IMR-90 (cell line): ENCODE data around the gene TEF. TPM values are rescaled to one million over a fixed set of nuclear protein-coding genes. Genes with fewer than 3 reads are reported as not detected.

ENCODE experiments used
- ATAC-seq: fragments of 200-7000 bp; cut with Tn5 transposase; 2 replicates; pipeline ENCODE4 v1.9.1; 2020; ENCODE audit warnings: low read depth, mild to moderate bottlenecking, moderate library complexity
- BruUV-seq: library from RNA; stranded (reverse); fragments of 400-500 nt; replicated peaks from 2 replicates; lab custom pipeline; 2021; lab: Mats Ljungman, UMichigan
- CTCF ChIA-PET: fragments of 300-600 bp; formaldehyde crosslinking; extraction: SDS; loops from one replicate; lab custom pipeline; 2021; ENCODE audit warnings: antibody characterized with exemption; lab: Yijun Ruan, JAX
- POLR2A ChIA-PET: fragments of 300-600 bp; sonication (Branson Sonifier 250); formaldehyde crosslinking; loops from one replicate; lab custom pipeline; 2022; ENCODE audit warnings: antibody characterized with exemption; ENCODE audit not compliant: unreplicated experiment; lab: Charles Lee
- DNase-seq: peaks from one replicate; pipeline ENCODE4 v3.0.0; 2013
- H2AFZ ChIP-seq: replicated peaks from 2 replicates; pipeline ENCODE3; 2013; ENCODE audit warnings: low read length, mild to moderate bottlenecking; ENCODE audit not compliant: poor library complexity
- H2AK5ac ChIP-seq: 2 replicates; pipeline ENCODE4 v1.6.1; 2013; ENCODE audit warnings: low read depth, low read length, inconsistent platforms
- H2AK9ac ChIP-seq: replicated peaks from 2 replicates; pipeline ENCODE3; 2013; ENCODE audit warnings: mild to moderate bottlenecking, low read depth, low read length, moderate library complexity; ENCODE audit not compliant: poor library complexity
- H2BK120ac ChIP-seq: 2 replicates; pipeline ENCODE4 v1.6.1; 2013; ENCODE audit warnings: low read depth, low read length, inconsistent platforms
- H2BK15ac ChIP-seq: 3 replicates; pipeline ENCODE4 v1.6.1; 2013; ENCODE audit warnings: low read depth, low read length, inconsistent platforms
- H2BK20ac ChIP-seq: 2 replicates; pipeline ENCODE4 v1.6.1; 2013; ENCODE audit warnings: low read depth, mild to moderate bottlenecking, inconsistent platforms, low read length, moderate library complexity
- H2BK5ac ChIP-seq: 2 replicates; pipeline ENCODE4 v1.6.1; 2013; ENCODE audit warnings: mild to moderate bottlenecking, low read depth, low read length, inconsistent platforms; ENCODE audit not compliant: poor library complexity, severe bottlenecking
- H3K14ac ChIP-seq: replicated peaks from 2 replicates; pipeline ENCODE4 v1.6.1; 2013; ENCODE audit warnings: low read depth, low read length, inconsistent platforms
- H3K18ac ChIP-seq: 2 replicates; pipeline ENCODE4 v1.6.1; 2013; ENCODE audit warnings: low read depth, low read length, control low read depth
- H3K23ac ChIP-seq: 2 replicates; pipeline ENCODE4 v1.6.1; 2013; ENCODE audit warnings: low read depth, low read length, inconsistent platforms
- H3K27ac ChIP-seq: 2 replicates; pipeline ENCODE4 v1.5.1; 2013; ENCODE audit warnings: mild to moderate bottlenecking, control low read depth, low read length; ENCODE audit not compliant: insufficient read depth
- H3K27me3 ChIP-seq: 2 replicates; pipeline ENCODE4 v1.6.1; 2013; ENCODE audit warnings: low read length; ENCODE audit not compliant: control insufficient read depth, insufficient read depth
- H3K36me3 ChIP-seq: 2 replicates; pipeline ENCODE4 v1.6.1; 2013; ENCODE audit warnings: low read length, mixed read lengths; ENCODE audit not compliant: control insufficient read depth, insufficient read depth
- H3K4ac ChIP-seq: 2 replicates; pipeline ENCODE4 v1.6.1; 2013; ENCODE audit warnings: low read depth, low read length, inconsistent platforms
- H3K4me1 ChIP-seq: 2 replicates; pipeline ENCODE4 v1.6.1; 2013; ENCODE audit warnings: low read length, mixed read lengths; ENCODE audit not compliant: control insufficient read depth, insufficient read depth
- H3K4me2 ChIP-seq: 2 replicates; pipeline ENCODE4 v1.6.1; 2013; ENCODE audit warnings: low read depth, mild to moderate bottlenecking, control low read depth, low read length, moderate library complexity
- H3K4me3 ChIP-seq: 2 replicates; pipeline ENCODE4 v1.5.1; 2013; ENCODE audit warnings: low read depth, mild to moderate bottlenecking, control low read depth, low read length, moderate library complexity; ENCODE audit not compliant: insufficient read depth
- H3K56ac ChIP-seq: 2 replicates; pipeline ENCODE4 v1.6.1; 2013; ENCODE audit warnings: low read length, inconsistent platforms; ENCODE audit not compliant: insufficient read depth; ENCODE audit errors: extremely low read depth
- H3K79me1 ChIP-seq, 2 experiments: 2 replicates each; pipeline ENCODE4 v1.6.1; 2013; ENCODE audit warnings: low read length in 2 of 2, inconsistent platforms in 1 of 2, low read depth in 1 of 2
- H3K9ac ChIP-seq: 2 replicates; pipeline ENCODE4 v1.6.1; 2013; ENCODE audit warnings: low read depth, low read length, control low read depth
- H3K9me1 ChIP-seq: 2 replicates; pipeline ENCODE4 v1.6.1; 2013; ENCODE audit warnings: low read length, inconsistent platforms; ENCODE audit not compliant: insufficient read depth
- H3K9me3 ChIP-seq: 2 replicates; pipeline ENCODE4 v1.6.1; 2013; ENCODE audit warnings: low read length; ENCODE audit not compliant: control insufficient read depth, insufficient read depth
- H4K20me1 ChIP-seq: 2 replicates; pipeline ENCODE4 v1.6.1; 2013; ENCODE audit warnings: low read length, inconsistent platforms; ENCODE audit not compliant: insufficient read depth
- H4K5ac ChIP-seq: 2 replicates; pipeline ENCODE4 v1.6.1; 2013; ENCODE audit warnings: mild to moderate bottlenecking, low read depth, low read length, control low read depth
- H4K8ac ChIP-seq, 2 experiments: 2 replicates each; pipeline ENCODE4 v1.6.1; 2013; ENCODE audit warnings: low read depth in 2 of 2, low read length in 2 of 2, control low read depth in 1 of 2, inconsistent platforms in 1 of 2
- H4K91ac ChIP-seq: 2 replicates; pipeline ENCODE4 v1.6.1; 2013; ENCODE audit warnings: low read depth, low read length, inconsistent platforms; ENCODE audit not compliant: insufficient read depth
- CEBPB ChIP-seq: IDR thresholded peaks from 2 replicates; pipeline ENCODE4 v1.6.1; 2012; ENCODE audit warnings: low read depth, low read length, improper control_type of control experiment
- CHD1 ChIP-seq: IDR thresholded peaks from 2 replicates; pipeline ENCODE4 v1.6.1; 2012; ENCODE audit warnings: low read depth, low read length, improper control_type of control experiment
- CTCF ChIP-seq: conservative IDR thresholded peaks from 2 replicates; pipeline ENCODE4 v1.5.1; 2012; ENCODE audit warnings: mild to moderate bottlenecking, low read depth, low read length, improper control_type of control experiment
- ELK1 ChIP-seq: fragments of 150-350 bp; IDR thresholded peaks from 2 replicates; pipeline ENCODE4 v1.6.1; 2016; ENCODE audit warnings: low read depth, mild to moderate bottlenecking, low read length, moderate library complexity, borderline replicate concordance
- FOS ChIP-seq: fragments of 150-350 bp; IDR thresholded peaks from 2 replicates; pipeline ENCODE4 v1.6.1; 2016; ENCODE audit warnings: low read depth, low read length
- MAFK ChIP-seq: IDR thresholded peaks from 2 replicates; pipeline ENCODE4 v1.6.1; 2012; ENCODE audit warnings: low read depth, low read length, improper control_type of control experiment
- MAZ ChIP-seq: IDR thresholded peaks from 2 replicates; pipeline ENCODE4 v1.6.1; 2012; ENCODE audit warnings: low read depth, mild to moderate bottlenecking, low read length, improper control_type of control experiment, moderate library complexity, borderline replicate concordance
- MXI1 ChIP-seq: IDR thresholded peaks from 2 replicates; pipeline ENCODE4 v1.6.1; 2012; ENCODE audit warnings: low read depth, mild to moderate bottlenecking, low read length, moderate library complexity, borderline replicate concordance
- NFE2L2 ChIP-seq: fragments of 150-350 bp; IDR thresholded peaks from 2 replicates; pipeline ENCODE4 v1.6.1; 2016; ENCODE audit warnings: low read depth, mild to moderate bottlenecking, low read length
- RAD21 ChIP-seq: IDR thresholded peaks from 2 replicates; pipeline ENCODE4 v1.6.1; 2012; ENCODE audit warnings: low read length, improper control_type of control experiment
- RCOR1 ChIP-seq: IDR thresholded peaks from 2 replicates; pipeline ENCODE4 v1.6.1; 2012; ENCODE audit warnings: mild to moderate bottlenecking, low read length, improper control_type of control experiment; ENCODE audit not compliant: insufficient replicate concordance
- SMC3 ChIP-seq: fragments of 150-350 bp; IDR thresholded peaks from 2 replicates; pipeline ENCODE4 v1.6.1; 2016; ENCODE audit warnings: low read depth, mild to moderate bottlenecking, antibody characterized with exemption, low read length, moderate library complexity
- WGBS, 2 experiments: methylation state at CpG; one replicate each; pipeline versions ENCODE4 v1.1.5 to v1.1.7; 2013; ENCODE audit warnings: missing lambda C conversion rate in 2 of 2; ENCODE audit not compliant: insufficient read length in 1 of 2; ENCODE audit errors: extremely low coverage in 2 of 2; 5-methylcytosine and 5-hydroxymethylcytosine counted together
- dilution Hi-C: fragments of 300-500 bp; cut with HindIII; formaldehyde crosslinking; loops from one replicate; pipeline ENCODE4 v1.14.3; 2018; ENCODE audit warnings: low sequenced_read_pairs; ENCODE audit not compliant: unreplicated experiment
- in situ Hi-C: fragments of 300-500 bp; cut with MboI; formaldehyde crosslinking; loops from 3 replicates; pipeline ENCODE4 v1.14.3; 2019; ENCODE audit warnings: low sequenced_read_pairs, inconsistent platforms, mixed read lengths
- intact Hi-C: fragments of 100-400 bp; cut with micrococcal nuclease; formaldehyde crosslinking; loops from 2 replicates; pipeline ENCODE4 v1.10.0; 2022
- polyA plus RNA-seq, 3 experiments: library from polyadenylated mRNA; depleted of rRNA; stranded (reverse); fragments of >200 nt; gene quantifications; 2 replicates each; pipeline ENCODE4 v1.2.3, GENCODE V29; 2012; ENCODE audit warnings: low replicate concordance in 1 of 3
- total RNA-seq: library from RNA; depleted of rRNA; stranded (reverse); fragments of >200 nt; gene quantifications from 2 replicates; pipeline ENCODE4 v1.2.3, GENCODE V29; 2012

The TEF gene
- total and polyA plus RNA-seq, 2 of the 4 experiments (the other 2 are of a cell fraction), result 5.6 to 11.6 TPM

DNA sequence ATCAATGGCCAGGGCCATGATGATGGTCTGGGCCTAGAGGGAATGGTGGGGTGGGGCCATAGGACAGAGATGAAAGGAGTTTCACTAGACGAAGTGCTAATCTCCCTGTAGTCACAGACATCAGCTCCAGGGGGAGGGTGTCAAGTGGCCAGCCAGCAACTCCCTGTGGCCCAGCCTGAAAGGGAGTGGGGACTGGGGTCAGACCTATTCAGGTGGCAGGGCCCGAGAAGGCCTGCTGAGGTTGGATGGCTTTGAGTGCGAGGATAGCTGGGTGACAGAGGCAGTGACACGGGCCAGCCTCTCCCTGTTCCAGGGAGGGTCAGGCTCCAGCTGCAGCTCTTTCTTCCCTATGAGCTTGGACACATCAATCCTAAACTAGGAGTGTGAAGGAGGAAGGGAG, 53.8 kb downstream of the TEF start:
- POLR2A ChIA-PET, result no interaction called here
- H4K20me1 ChIP-seq, result peaks cover 88% of the 10 kb centered on the region
- H3K4me3 ChIP-seq, result no peak overlapping the region

More for the DNA sequence above, 53.8 kb downstream of the TEF start:
- Histone ChIP-seq H2AFZ (no peak overlapping the region), H2BK120ac (no peak overlapping the region), H3K14ac (no peak overlapping the region), H2BK20ac (no peak overlapping the region), H3K4me2 (no peak overlapping the region), H3K9ac (no peak overlapping the region), H2BK15ac (no peak overlapping the region), H3K36me3 (peaks cover 59% of the 10 kb centered on the region), H3K23ac (no peak overlapping the region), H3K27me3 (no peaks in the 10 kb centered on the region), H2AK5ac (no peak overlapping the region), H3K4me1 (no peaks in the 10 kb centered on the region), H4K8ac (no peak overlapping the region), H3K4ac (no peak overlapping the region), H3K18ac (no peak overlapping the region), H3K9me1 (peaks cover 7% of the 10 kb centered on the region), H3K27ac (no peak overlapping the region), H3K56ac (no peak overlapping the region), H3K79me1 (peaks cover 30 to 79% of the 10 kb centered on the region in 2 experiments), H2BK5ac (no peak overlapping the region), H4K91ac (no peak overlapping the region), H4K5ac (no peak overlapping the region), H2AK9ac (no peak overlapping the region), H3K9me3 (no peaks in the 10 kb centered on the region)
- TF ChIP-seq FOS, result no peak
- TF ChIP-seq SMC3, result no peak
- no peak for TF ChIP-seq NFE2L2
- no peak for TF ChIP-seq RCOR1
- no peak for TF ChIP-seq CTCF
- TF ChIP-seq MAZ, result no peak
- no peak for TF ChIP-seq ELK1
- TF ChIP-seq MAFK, result no peak
- TF ChIP-seq CHD1, result no peak
- TF ChIP-seq MXI1, result no peak
- no peak for TF ChIP-seq RAD21
- no peak for TF ChIP-seq CEBPB
- CTCF ChIA-PET, result no interaction called here
- dilution Hi-C loops, result no loop called here
- BruUV-seq, result no TSS peak
- DNase-seq (no peak), ATAC-seq (no peak)
- intact Hi-C loops, result no loop called here
- no CpG with 5 or more reads among the region's 4 CpGs for WGBS, 2 experiments
- in situ Hi-C loops, result no loop called here
